ENCODE data around the gene SDR42E1. TPM values are rescaled to one million over a fixed set of nuclear protein-coding genes. Genes with fewer than 3 reads are reported as not detected.

The SDR42E1 gene
- total RNA-seq, 2 experiments from 2014 or later = 7.4 to 8.2 TPM

DNA sequence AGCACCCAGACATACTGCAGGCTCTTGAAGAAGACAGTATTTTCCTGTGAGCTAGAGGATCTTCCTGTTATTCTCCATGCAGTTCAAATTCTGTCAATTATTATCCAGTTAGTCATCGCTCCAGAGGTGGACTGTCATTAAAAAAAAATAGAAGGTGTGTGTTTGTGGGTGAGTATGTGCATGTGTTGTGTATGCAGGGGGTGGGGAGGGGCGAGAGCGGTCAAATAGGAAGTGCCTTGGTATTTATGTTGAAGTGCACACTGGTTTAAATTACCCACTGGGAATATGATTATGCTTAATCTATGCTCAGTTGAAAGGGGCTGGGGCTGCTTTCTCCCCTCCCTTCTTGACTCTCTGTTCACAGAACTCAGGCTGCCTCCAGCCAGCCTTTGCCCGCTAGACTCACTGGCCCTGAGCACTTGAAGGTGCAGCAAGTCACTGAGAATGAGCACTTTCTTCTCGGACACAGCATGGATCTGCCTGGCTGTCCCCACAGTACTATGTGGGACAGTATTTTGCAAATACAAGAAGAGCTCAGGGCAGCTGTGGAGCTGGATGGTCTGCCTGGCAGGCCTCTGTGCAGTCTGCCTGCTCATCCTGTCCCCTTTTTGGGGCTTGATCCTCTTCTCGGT, 23.8 kb upstream of the SDR42E1 start, which contains the start of gene HSD17B2:
HSD17B2 (plus strand) TSS at position 273 of the 632 bp plus-strand sequence; CDS start at position 445, 172 bp downstream.
- no peaks in the 10 kb centered on the region for H3K36me3 Mint-ChIP-seq (ENCODE audit: low read depth)
- intact Hi-C loops (cut with DNase I, micrococcal nuclease) = no loop called here
- DNase-seq = no peak
- peaks cover 25% of the 10 kb centered on the region for H3K27me3 Mint-ChIP-seq
- H3K27ac Mint-ChIP-seq = no peak within 1 kb of the TSS
- ATAC-seq = no peak
- ChIA-PET POLR2A (no interaction called here), CTCF (no interaction called here)
- no peak within 1 kb of the TSS for H3K4me3 Mint-ChIP-seq
- H3K9me3 Mint-ChIP-seq (ENCODE audit: low read depth) = no peaks in the 10 kb centered on the region
- no peaks in the 10 kb centered on the region for H3K4me1 Mint-ChIP-seq

GRCh38 chr16:82033683-82034300, 22.5 kb upstream of the SDR42E1 start:
- DNase-seq (no peak), ATAC-seq (no peak)
- no peaks in the 10 kb centered on the region for H3K9me3 Mint-ChIP-seq (ENCODE audit: low read depth)
- ChIA-PET CTCF (no interaction called here), POLR2A (no interaction called here)
- H3K27me3 Mint-ChIP-seq = peaks cover 21% of the 10 kb centered on the region
- H3K4me1 Mint-ChIP-seq = no peaks in the 10 kb centered on the region
- no peak overlapping the region for H3K4me3 Mint-ChIP-seq
- intact Hi-C loops (cut with DNase I, micrococcal nuclease) = no loop called here
- no peaks in the 10 kb centered on the region for H3K36me3 Mint-ChIP-seq (ENCODE audit: low read depth)
- H3K27ac Mint-ChIP-seq = no peak overlapping the region

DNA sequence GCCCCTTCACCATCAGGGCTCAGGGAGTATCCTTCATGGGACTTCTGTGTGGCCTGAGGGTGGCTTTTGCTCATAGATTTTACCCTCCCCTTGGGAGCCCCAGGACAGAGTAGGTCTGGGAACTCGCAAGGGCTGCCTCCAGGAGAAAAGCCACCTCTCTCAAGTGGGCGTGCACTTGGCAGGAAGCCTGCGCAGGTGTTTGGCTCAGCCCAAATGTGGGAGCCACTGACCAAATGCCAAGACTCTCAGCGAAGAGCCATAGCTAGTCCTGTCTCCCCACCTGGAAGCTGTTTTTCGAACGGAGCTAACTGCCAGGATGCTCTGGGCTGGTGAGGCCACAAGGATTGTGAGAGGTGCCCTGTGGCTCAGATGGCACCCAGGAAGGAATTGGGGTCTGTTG, 21.7 kb upstream of the SDR42E1 start:
- Mint-ChIP-seq H3K27ac (no peak overlapping the region), H3K27me3 (peaks cover 18% of the 10 kb centered on the region), H3K4me1 (no peaks in the 10 kb centered on the region), H3K9me3 (ENCODE audit: low read depth) (no peaks in the 10 kb centered on the region), H3K4me3 (no peak overlapping the region), H3K36me3 (ENCODE audit: low read depth) (no peaks in the 10 kb centered on the region)
- intact Hi-C loops (cut with DNase I, micrococcal nuclease) = no loop called here
- DNase-seq = no peak
- ChIA-PET CTCF (no interaction called here), POLR2A (no interaction called here)
- ATAC-seq = no peak

GRCh38 chr16:82031116-82032084, 20.1 kb upstream of the SDR42E1 start:
- no peak overlapping the region for H3K27ac Mint-ChIP-seq
- H3K9me3 Mint-ChIP-seq (ENCODE audit: low read depth) = no peaks in the 10 kb centered on the region
- no peaks in the 10 kb centered on the region for H3K4me1 Mint-ChIP-seq
- DNase-seq (no peak), ATAC-seq (no peak)
- no peaks in the 10 kb centered on the region for H3K36me3 Mint-ChIP-seq (ENCODE audit: low read depth)
- H3K27me3 Mint-ChIP-seq = peaks cover 15% of the 10 kb centered on the region
- CTCF ChIA-PET = interaction anchor here (1.3 to 1.5 kb wide), 2 partner anchors 9 to 199 kb away, joined by 3 to 11 read pairs; no protein-coding TSS in a partner anchor
- intact Hi-C loops (cut with DNase I, micrococcal nuclease) = loop anchor here (1.0 kb wide), 1 partner anchor 199 kb away; no protein-coding TSS in a partner anchor
- H3K4me3 Mint-ChIP-seq = no peak overlapping the region
- POLR2A ChIA-PET = no interaction called here

GRCh38 chr16:82027629-82028064, 16.4 kb upstream of the SDR42E1 start:
- CTCF ChIA-PET = no interaction called here
- H3K4me3 Mint-ChIP-seq = no peak overlapping the region

GRCh38 chr16:82024883-82025282, 13.6 kb upstream of the SDR42E1 start:
- DNase-seq = no peak
- H3K36me3 Mint-ChIP-seq (ENCODE audit: low read depth) = no peaks in the 10 kb centered on the region
- H3K4me3 Mint-ChIP-seq = no peak overlapping the region
- ChIA-PET POLR2A (no interaction called here), CTCF (no interaction called here)
- intact Hi-C loops (cut with DNase I, micrococcal nuclease) = no loop called here
- no peak overlapping the region for H3K27ac Mint-ChIP-seq
- no peak for ATAC-seq
- H3K9me3 Mint-ChIP-seq (ENCODE audit: low read depth) = no peaks in the 10 kb centered on the region
- H3K27me3 Mint-ChIP-seq = peaks cover 20% of the 10 kb centered on the region
- no peaks in the 10 kb centered on the region for H3K4me1 Mint-ChIP-seq

More at GRCh38 chr16:82027629-82028064, 16.4 kb upstream of the SDR42E1 start:
- POLR2A ChIA-PET = no interaction called here
- DNase-seq = no peak
- Mint-ChIP-seq H3K36me3 (ENCODE audit: low read depth) (no peaks in the 10 kb centered on the region), H3K4me1 (no peaks in the 10 kb centered on the region), H3K9me3 (ENCODE audit: low read depth) (no peaks in the 10 kb centered on the region), H3K27ac (no peak overlapping the region), H3K27me3 (peaks cover 21% of the 10 kb centered on the region)
- intact Hi-C loops (cut with DNase I, micrococcal nuclease) = no loop called here
- no peak for ATAC-seq

- POLR2A ChIA-PET = no interaction called here
- DNase-seq = no peak
- Mint-ChIP-seq H3K9me3 (ENCODE audit: low read depth) (no peaks in the 10 kb centered on the region), H3K27me3 (peaks cover 26% of the 10 kb centered on the region), H3K4me3 (no peak overlapping the region), H3K27ac (no peak overlapping the region), H3K4me1 (no peaks in the 10 kb centered on the region), H3K36me3 (ENCODE audit: low read depth) (no peaks in the 10 kb centered on the region)
- intact Hi-C loops (cut with DNase I, micrococcal nuclease) = no loop called here
- no peak for ATAC-seq
- CTCF ChIA-PET = no interaction called here
Measured at GRCh38 chr16:82024316-82024715, 13.0 kb upstream of the SDR42E1 start.

GRCh38 chr16:82023206-82023605, 11.9 kb upstream of the SDR42E1 start:
- DNase-seq (no peak), ATAC-seq (no peak)
- intact Hi-C loops (cut with DNase I, micrococcal nuclease) = no loop called here
- Mint-ChIP-seq H3K9me3 (ENCODE audit: low read depth) (no peaks in the 10 kb centered on the region), H3K27me3 (peaks cover 32% of the 10 kb centered on the region), H3K27ac (no peak overlapping the region), H3K36me3 (ENCODE audit: low read depth) (no peaks in the 10 kb centered on the region), H3K4me3 (no peak overlapping the region), H3K4me1 (no peaks in the 10 kb centered on the region)
- ChIA-PET POLR2A (no interaction called here), CTCF (no interaction called here)

- CTCF ChIA-PET = interaction anchor here (0.7 kb wide), 1 partner anchor 168 kb away, joined by 5 read pairs; no protein-coding TSS in a partner anchor
- H3K27me3 Mint-ChIP-seq = peaks cover 39% of the 10 kb centered on the region
Measured at GRCh38 chr16:82020051-82020450, 8.8 kb upstream of the SDR42E1 start.

DNA sequence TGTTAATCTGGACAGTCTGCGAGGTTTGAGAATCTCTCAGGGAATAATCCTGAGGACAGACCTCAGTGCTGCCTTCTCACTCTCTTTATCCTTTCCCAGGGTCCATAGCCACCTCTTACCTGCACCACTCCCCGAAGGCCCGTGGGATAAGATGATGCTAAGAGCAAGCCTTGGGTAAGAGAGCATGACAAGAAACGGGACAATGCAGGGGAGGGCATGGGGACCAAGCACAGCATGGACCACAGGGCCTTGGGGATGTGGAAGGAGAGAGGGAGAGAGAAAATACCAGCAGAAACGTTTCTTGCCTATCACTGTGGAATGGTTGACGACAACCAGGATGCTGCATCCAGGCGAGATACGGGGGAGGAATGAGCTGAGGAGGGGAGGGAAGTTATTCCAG, 8.3 kb upstream of the SDR42E1 start:
- intact Hi-C loops (cut with DNase I, micrococcal nuclease) = no loop called here
- no peaks in the 10 kb centered on the region for H3K4me1 Mint-ChIP-seq
- no peak for ATAC-seq
- no peak for DNase-seq
- ChIA-PET CTCF (interaction anchor here (0.7 kb wide), 1 partner anchor 169 kb away, joined by 5 read pairs; no protein-coding TSS in a partner anchor), POLR2A (no interaction called here)
- no peak overlapping the region for H3K4me3 Mint-ChIP-seq
- H3K9me3 Mint-ChIP-seq (ENCODE audit: low read depth) = peaks cover 5% of the 10 kb centered on the region
- H3K27me3 Mint-ChIP-seq = peaks cover 42% of the 10 kb centered on the region
- no peak overlapping the region for H3K27ac Mint-ChIP-seq
- no peaks in the 10 kb centered on the region for H3K36me3 Mint-ChIP-seq (ENCODE audit: low read depth)

More at GRCh38 chr16:82020051-82020450, 8.8 kb upstream of the SDR42E1 start:
- no peaks in the 10 kb centered on the region for H3K4me1 Mint-ChIP-seq
- H3K36me3 Mint-ChIP-seq (ENCODE audit: low read depth) = no peaks in the 10 kb centered on the region
- peaks cover 2% of the 10 kb centered on the region for H3K9me3 Mint-ChIP-seq (ENCODE audit: low read depth)
- H3K4me3 Mint-ChIP-seq = no peak overlapping the region
- no peak overlapping the region for H3K27ac Mint-ChIP-seq
- intact Hi-C loops (cut with DNase I, micrococcal nuclease) = no loop called here
- POLR2A ChIA-PET = no interaction called here
- DNase-seq (no peak), ATAC-seq (no peak)

DNA sequence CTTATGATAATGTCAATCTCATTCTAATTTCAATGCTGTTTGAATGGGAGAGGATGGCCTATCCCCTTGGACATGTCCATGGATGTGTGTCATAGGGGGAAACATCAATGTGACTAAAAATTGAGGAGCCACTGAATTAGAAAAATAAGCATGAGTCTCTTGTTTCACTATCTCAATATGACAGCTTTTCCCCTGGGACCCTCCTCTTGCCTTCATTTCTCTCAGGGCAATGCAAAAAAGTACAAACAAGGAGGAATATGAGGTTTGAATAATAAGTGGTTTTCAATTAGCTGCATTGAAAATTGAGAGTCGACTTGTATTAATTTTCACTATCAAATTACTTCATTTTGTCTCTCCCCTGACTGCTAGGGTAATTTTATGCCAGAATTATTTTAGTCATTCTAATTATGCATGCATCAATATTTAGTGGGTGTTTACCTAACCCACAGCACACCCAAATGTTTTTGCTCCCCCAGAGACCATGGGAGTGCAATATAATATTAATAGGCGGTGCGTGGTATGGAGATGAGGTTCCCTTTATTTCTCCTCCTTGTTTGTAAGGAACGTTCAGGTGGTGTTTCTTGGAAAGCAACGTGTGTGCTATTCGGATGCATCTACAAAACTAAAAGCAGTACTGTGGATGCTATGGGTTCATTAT, 6.8 kb upstream of the SDR42E1 start:
- Mint-ChIP-seq H3K4me1 (no peaks in the 10 kb centered on the region), H3K27me3 (peaks cover 31% of the 10 kb centered on the region), H3K9me3 (ENCODE audit: low read depth) (peaks cover 5% of the 10 kb centered on the region), H3K36me3 (ENCODE audit: low read depth) (no peaks in the 10 kb centered on the region), H3K27ac (no peak overlapping the region), H3K4me3 (no peak overlapping the region)
- POLR2A ChIA-PET = no interaction called here
- CTCF ChIA-PET = interaction anchor here (1.6 kb wide), 1 partner anchor 14 kb away, joined by 6 read pairs; no protein-coding TSS in a partner anchor
- no peak for DNase-seq
- no peak for ATAC-seq
- intact Hi-C loops (cut with DNase I, micrococcal nuclease) = no loop called here
